Thyroid gland (tissue), 4 donors: ENCODE measurements around the gene PSMD1.

Experiments used
- POLR2A ChIP-seq, 2 donors: fragments of 450-650 bp; IDR thresholded peaks; one replicate each; pipeline ENCODE4 v1.6.1; 2017; ENCODE audit warnings: antibody characterized with exemption in 2 of 2, mild to moderate bottlenecking in 2 of 2, moderate library complexity in 1 of 2
- TF ChIP-seq, protein P1 (sequence below), 6 experiments: fragments of 200-600 bp in 3 of 6; fragments of 450-650 bp in 3 of 6; sonication (generic) in 3 of 6; IDR thresholded peaks; one replicate each; pipeline ENCODE4 v1.5.1; 2016 to 2019; ENCODE audit warnings: antibody characterized with exemption in 6 of 6, mild to moderate bottlenecking in 2 of 6, inconsistent platforms in 1 of 6, moderate library complexity in 1 of 6

DNA sequence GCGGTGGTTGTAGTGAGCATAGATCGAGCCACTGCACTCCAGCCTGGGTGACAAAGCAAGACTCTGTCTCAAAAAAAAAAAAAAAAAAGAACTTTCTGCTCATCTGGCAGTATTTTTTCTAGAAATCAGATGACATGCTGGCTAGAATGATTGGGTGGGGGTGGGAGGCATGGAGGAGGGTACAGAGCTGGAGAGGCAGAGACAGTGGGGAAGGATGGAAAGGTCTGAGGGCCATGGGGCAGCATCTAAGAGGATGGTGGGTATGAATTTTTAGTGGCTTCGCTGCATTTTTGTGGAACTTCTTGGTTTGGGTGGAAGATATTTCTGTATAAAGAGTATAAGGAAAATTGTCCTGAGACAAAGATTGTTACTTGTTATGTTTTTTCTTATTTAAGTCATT is 165.1 kb downstream of the PSMD1 start:
- TF ChIP-seq, protein P1, sequence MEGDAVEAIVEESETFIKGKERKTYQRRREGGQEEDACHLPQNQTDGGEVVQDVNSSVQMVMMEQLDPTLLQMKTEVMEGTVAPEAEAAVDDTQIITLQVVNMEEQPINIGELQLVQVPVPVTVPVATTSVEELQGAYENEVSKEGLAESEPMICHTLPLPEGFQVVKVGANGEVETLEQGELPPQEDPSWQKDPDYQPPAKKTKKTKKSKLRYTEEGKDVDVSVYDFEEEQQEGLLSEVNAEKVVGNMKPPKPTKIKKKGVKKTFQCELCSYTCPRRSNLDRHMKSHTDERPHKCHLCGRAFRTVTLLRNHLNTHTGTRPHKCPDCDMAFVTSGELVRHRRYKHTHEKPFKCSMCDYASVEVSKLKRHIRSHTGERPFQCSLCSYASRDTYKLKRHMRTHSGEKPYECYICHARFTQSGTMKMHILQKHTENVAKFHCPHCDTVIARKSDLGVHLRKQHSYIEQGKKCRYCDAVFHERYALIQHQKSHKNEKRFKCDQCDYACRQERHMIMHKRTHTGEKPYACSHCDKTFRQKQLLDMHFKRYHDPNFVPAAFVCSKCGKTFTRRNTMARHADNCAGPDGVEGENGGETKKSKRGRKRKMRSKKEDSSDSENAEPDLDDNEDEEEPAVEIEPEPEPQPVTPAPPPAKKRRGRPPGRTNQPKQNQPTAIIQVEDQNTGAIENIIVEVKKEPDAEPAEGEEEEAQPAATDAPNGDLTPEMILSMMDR (IDR thresholded peaks at IDR 0.05) = no peak
- no peak for TF ChIP-seq POLR2A (IDR thresholded peaks at IDR 0.05)
